NCI-H1436 treated with DMSO at 0.1 percent for 48 hours (cell line): ENCODE measurements around the gene STXBP4.

Experiments used
- DNase-seq: peaks from one replicate; lab custom pipeline; 2025; lab: John Stamatoyannopoulos, UW

STXBP4 gene

DNA sequence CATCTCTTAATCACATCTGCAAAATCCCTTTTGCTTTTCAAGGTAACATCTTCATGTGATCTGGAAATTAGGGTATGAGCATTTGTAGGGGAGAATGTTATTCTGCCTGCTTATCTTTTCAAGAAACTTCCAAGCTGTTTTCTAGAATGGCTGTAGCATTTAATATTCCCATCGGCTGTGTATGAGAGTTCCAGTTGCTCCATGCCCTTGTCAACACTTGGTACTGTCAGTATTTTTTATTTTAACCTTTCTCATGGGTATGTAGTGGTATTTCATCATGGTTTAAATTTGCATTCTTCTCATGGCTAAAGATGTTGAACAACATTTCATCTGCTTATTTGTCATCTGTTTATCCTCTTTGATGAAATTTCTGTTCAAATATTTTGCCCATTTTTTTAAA, 205.6 kb downstream of the STXBP4 start:
- no peak for DNase-seq

DNA sequence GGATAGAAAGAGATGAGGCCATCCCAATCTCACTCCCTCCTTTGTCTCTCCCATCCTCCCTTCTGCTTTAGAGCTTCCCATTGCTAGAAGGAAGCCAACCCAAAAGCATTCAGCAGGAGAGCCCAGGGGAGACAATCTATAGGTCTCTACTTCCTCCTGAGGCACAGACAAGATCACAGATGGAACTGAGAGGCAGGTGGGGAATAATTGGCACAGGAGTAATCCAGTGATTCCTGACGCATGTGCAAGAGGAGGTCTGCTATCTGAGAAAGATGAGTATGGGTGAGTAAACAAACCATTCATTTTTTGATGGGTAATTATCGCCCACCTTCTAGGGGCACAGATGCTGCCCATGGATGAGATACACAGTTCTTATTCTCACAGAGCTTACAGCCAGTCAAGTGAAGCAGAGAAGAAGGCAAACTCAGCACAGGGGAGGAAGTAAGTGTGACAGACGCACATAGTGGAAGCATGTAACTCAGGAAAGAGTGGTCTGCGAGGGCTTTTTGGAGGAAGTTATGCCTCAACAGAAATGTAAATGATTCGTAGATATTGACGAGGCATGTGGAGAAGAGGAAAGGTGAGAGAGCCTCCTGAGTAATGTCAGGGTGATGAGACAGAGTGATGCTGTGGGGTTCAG, 207.3 kb downstream of the STXBP4 start:
- no peak for DNase-seq

DNA sequence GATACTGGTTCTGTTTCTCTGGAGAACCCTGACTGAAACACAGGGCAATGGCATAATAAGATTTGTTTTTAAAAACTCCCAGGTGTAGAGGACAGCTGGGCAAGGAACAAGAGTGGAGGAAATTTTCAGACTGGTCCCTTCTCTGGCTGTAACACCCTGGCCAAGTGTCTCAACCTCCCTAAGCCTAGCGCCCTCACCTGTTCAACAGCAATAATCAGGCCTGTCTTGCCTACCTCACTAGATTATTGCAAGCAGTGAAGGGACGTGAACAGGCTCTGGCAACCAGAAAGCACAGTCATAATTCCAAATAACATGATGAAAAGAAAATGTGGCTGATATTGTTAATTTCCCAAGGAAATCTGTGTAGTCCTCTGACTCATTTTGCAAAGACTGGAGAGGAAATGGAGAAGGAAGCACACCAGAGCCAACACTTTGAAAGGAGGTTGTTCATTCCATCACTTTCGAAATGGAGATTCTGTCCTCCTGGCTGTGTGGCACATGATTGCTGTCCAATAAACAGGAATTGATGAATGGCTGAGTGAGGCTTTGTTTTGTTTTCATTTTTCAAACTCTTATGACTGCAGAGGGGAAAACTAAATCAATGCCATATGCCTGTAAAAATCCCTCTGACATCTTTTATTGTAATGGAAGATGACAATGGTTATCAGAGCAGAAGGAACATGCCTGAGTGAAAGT, 208.7 kb downstream of the STXBP4 start:
- no peak for DNase-seq

DNA sequence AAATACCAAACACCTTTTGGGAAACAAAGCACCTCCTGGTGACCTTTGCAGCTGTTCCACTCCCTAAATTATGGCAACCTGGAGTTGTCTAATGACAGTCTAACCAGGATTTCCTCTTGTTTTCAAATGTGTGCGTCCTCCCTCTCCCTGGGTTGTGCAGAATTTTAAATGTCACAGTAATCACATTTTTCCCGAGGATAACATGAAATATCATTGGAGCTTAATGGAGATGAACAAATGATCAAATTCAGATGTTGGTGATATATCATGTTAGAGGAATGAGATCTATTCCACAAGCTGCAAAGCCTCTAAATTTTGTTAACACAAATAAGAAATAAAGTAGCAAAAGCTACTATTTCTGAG, 209.3 kb downstream of the STXBP4 start:
- no peak for DNase-seq

DNA sequence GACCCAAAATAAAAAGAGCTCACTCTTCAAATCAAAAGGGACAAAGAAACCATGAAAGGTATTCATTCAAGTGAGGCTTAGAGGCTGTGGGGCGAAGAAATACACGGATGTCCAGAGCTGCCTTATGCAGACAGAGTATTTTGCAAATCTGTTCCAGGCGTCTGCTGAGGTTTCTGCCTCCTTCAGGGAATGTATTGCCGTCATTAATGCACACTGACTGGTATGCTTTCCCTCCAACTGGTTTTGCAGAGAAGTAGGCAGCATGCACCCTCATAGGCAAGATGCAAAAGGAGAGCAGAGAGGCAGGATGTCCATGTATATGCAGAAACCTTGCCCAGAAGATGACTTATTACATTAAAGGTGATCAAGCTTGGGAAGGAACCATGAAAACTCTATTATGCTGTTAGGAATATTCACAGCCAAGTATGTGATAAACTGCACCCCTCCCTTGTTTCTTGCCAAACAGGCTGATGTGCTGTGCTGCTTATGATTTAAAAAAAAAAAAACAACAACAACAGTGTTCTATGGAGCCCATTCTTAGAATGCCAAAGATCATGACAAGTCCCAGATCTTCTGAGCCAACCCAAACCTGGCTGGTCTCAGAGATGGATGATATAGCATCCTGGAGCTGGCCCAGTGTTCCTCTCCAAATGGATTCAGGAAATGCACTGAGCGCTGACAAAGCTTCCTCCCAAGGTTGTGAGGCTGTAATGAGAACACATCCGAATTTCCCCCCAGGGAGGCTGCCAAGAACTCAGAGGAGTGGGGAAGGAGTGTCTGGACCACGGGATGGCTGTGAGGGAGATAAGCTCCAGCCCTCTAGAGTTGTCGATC, 218.6 kb downstream of the STXBP4 start:
- no peak for DNase-seq

DNA sequence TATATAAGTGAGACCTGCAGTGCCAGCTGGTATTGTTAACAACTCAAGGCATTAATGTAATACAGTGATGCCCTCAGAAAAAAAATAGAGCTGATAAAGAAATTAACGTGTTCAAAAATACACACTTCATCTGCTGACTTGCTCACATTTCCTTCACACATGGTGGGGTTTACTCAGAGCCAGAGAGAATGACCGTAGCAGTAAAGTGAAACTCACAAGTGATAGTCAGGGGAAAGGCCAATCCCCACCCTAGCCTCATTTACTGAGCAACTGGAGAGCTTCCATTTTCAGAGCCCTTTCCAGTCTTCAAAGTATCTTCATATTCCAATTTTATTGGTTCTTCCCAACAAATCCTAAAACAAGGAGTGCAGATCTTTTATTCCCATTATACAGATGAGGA, 222.2 kb downstream of the STXBP4 start:
- no peak for DNase-seq

DNA sequence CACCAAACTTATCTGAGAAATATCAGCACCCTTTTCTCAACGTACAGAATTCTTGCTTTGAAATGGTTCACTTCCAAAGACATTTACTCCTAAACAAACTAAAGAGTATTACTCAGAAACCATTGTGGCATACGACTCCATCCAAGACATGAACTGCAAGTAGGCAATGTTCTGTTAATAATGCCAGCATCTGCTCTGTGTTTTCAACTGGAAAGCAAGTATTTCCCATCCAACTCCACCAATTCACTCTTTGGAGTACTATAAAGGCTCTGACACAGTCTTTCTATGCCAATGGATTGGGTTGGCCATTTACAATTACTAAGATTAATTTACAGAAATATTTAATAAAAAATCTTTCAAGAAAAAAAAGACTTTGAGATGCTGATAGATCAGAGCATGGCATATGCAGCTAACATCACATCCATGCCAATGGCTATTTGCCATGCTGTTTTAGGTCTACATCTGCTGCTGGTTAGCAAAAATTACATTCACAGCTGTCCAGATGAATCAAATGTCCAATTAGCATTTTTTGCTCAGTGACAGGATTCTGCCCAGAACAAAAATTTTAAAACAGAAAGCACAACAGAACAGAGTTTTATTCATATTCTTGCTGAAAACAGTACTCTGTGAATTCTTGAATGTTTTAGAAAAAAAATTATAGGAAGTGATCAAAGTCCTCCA, 230.3 kb downstream of the STXBP4 start:
- no peak for DNase-seq

DNA sequence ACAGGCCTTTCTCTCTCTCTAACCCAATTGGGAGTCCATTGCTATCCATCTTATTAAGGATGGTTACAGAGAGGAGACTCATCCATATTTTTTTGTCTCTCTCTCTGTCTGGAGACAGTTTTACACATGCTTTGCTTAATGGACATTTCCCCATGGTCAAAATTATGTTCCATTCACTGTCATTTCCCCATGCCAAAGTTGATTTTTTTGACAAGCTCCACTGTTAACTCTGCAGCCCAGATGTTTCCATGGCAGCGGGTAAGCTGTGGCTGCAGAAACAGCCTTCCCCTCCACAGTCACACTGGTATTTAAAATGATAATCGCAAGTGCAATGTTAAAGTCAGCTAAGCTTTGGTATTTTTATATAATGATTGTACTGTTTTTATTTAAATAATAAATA, 232.3 kb downstream of the STXBP4 start:
- DNase-seq, result no peak

DNA sequence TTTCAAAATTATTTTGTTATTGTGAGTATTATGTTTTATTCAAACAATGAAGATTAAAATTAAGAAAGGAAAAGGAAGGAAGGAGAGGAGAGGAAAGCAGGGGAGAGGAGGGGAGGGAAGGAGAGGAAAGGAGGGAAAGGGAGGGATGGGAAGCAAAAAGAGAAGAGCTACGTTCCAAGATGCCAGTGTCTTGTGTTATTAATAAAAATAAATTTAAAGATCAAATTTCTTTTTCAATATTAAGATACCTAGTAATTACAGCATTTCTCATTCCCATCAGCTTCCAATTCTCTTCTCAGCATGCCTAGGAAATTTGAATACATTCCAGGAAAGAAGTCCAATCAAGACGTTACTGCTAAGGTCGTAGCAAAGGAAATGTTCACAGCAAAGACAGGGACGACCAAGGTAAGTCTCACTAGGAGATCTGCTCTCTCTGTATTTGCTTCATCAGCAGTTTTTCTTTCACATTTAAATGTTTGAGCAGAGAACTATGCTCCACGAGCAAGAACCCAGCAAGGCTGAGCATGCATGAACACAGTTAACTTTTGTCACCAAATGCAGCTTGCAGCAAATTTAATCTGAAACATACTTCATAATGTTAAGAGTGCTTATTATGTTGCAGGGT, 232.9 kb downstream of the STXBP4 start:
- no peak for DNase-seq

DNA sequence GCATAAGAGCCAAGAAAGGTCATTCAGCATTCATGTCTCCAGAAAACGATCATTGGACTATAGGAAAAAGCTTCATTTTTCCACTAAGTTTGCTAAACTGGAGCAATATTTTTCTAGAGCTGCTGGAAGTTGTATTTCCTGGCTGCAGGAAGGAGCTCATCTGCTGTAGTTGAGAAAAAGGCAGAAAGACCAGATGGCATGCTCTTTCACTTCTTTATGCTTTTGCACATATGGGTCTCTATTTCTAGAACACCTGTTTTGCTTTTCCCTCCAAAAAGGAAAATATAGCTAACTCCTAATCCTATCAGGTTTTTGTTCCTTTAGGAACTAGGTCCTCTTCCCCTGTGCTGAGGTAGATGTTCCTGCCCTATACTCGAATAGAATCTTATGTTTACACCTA, 234.3 kb downstream of the STXBP4 start:
- no peak for DNase-seq

DNA sequence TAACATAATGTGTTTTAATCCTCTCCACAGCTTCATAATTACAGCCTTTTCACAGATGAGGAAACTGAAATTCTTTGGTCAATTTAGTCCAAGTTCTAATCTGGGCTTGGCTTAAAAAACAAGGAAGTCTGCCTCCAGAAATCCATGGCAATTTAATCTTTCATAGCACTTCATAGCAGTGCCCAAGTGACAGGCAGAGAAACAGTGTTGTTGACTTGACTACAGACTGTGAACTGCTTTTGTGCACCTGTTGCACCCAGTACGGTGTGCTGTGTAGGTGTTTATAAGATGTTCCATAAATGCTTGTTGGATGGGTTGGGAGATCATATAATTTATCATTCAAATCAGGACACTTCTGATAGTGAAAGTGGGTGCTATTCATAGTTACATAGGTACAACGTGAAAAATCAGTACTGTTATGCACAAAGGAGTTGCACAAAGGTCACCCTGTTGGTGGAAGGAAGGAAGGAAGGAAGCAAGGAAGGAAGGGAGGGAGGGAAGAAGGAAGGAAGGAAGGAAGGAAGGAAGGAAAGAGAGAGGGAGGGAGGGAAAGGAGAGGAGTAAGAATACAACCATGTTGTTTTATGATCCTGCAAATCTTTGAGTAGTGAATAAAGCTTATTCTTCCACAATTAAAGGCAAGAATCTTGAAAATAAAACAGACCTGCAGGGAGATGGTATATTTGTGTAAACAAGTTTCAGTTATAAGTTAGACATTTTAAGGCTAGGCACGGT, 239.7 kb downstream of the STXBP4 start:
- no peak for DNase-seq

DNA sequence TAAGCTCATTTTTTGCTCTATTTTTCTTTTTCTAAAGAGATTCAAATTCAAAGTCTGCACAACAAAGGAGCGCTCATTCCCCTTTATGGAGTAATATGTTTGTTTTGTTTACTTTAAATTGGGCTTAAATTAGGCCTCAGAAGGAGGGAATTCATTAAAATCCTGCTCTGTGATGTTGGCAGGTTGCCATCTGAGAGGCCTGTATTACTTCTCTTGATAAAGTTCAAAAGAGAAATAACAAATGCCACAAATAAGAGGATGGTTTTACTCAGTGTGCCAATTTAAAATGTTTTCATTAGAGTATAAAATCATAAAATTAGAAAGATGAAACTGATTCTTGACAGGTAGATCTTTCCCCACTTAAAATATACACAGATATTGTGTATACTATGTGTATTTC, 241.7 kb downstream of the STXBP4 start:
- no peak for DNase-seq

DNA sequence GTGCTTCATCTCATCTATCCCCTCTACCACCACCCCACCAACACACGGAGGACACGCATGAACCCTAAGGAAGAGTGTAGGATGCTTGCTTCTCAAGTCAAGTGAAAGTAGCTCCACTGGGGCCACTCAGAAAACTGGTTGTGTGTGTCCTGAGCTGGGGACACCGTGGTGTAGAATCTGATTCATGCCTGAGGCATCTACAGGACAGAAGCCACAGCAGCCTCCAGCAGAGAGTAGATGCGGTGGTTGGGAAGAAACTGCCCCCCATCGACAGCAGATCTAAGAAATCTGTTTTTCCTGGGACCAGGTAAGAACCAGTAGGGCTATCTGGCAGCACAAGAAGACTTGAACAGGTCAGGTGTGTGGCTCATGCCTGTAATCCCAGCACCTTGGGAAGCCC, 244.3 kb downstream of the STXBP4 start:
- no peak for DNase-seq

DNA sequence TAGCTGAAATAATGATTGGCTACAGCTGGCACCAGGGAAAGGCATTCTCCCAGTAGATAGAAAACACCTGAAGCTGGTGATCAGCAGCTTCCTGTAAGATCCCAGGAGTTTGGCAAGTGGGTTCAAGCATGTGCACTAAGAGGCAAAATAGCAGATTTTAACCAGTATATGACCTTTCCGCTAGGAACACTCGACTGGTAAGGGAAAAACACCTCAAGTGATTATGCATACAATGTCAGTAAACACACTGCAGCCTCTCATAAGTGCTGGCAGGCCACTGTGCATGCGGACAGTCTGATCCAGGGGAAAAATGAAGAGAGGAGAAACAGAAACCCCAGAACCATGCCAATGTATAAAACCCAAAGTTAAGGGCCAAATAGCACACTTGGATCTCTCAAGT, 247.1 kb downstream of the STXBP4 start:
- no peak for DNase-seq

DNA sequence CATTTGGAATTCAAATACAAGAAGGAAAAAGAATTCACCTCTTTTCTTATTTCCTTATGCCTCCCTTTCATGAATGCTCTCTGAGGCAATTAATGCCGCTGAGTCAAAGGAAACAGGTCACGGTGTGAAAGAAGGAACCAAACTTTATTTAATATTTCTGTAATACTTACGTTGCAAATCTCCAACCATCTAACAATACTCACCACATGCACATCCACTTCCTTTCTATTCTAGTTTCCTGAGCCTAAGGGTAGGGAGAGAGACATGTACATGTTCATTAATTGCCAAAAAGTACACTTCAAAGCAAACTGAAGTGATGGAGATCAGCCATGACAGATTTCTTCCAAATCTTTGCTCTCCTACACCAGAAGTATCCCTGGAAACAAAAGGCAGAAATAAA, 248.3 kb downstream of the STXBP4 start:
- no peak for DNase-seq

DNA sequence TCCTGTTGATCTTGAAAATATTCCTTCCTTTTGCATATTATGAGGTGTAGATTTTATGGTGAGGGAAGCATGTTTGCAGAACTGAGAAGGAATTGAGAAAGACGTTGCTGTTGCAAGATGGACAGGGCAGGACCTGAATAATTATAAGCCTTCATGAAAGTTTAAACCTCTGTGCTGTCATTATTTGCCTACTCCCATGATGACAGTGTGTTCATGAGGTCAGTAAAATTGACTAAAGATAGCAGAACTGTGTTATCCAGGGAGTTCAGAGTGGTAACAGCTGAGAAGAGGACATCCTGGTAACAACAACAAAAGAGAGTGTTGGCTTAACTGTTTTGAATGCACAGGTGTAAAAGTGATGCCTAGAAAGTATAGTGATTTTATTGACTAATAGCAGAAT, 250.9 kb downstream of the STXBP4 start:
- no peak for DNase-seq

DNA sequence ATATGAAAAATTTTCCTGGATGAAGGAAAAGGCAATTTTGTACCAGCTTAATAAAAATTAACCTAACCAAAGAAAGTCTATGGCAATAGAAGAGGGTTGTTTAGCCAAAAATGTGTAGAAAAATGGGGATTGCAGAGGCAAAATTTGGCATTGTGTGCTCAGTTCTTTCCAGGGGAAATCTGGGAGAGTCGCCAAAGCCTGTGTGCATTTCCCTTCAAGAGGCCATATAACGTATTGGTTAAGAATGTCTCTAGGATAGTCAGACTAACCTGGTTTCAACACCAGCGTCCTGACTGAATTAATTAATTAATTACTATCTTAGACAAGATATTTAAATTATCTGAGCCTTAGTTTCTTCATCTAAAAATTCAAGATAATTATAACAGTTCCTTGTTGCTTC, 251.4 kb downstream of the STXBP4 start:
- DNase-seq, result no peak
